Retinal pigment epithelial cell (primary cell): ENCODE measurements around the gene OSM.

Source experiments
- DNase-seq: peaks from one replicate; pipeline ENCODE4 v3.0.0-alpha.2; 2010; ENCODE audit warnings: low read depth
- H3K4me3 ChIP-seq: 2 replicates; pipeline ENCODE4 v1.5.1; 2011; ENCODE audit warnings: mild to moderate bottlenecking, low read length, control low read depth, moderate library complexity
- CTCF ChIP-seq: conservative IDR thresholded peaks from 2 replicates; pipeline ENCODE4 v1.5.1; 2011; ENCODE audit warnings: low read depth, low read length, control low read depth, inconsistent platforms

OSM gene

GRCh38 chr22:30288419-30289140 lies 21.9 kb upstream of the OSM start:
- TF ChIP-seq CTCF, result no peak
- DNase-seq, result no peak

DNA sequence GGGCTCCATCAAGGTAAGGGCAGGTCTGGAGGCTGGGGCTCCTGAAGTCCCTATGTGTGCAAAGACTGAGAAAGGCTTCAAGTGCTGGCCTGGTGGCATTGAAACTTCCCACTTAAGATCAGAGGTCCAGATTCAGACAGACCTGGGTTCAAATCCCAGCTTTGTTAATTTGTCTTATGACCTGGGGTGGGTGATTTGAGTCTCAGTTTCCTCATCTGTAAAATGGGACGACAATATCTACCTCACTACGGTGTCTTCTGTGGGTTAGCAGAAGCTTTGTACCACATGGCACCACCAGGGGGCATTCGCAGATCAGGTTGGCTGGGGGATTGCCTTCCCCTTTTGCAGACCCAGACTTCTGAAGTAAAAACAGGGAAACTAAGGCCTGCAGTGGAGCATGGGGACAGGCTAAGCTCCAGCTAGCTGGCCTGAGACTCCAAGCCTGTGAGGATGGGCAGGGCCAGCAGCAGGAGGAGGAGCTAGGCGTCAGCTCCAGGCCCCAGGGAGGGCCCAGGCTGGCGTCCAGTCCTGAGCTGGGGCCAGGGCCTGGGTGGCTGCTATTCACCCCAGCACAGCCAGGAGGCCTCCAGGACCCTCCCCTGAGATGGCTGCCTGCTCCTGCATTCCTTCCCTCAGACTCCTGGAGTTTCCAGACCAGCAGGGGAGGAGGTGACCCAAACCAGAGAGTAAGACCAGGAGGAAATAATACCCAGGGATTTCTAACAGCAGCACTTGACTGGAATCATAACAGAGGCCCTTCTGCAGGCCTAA lies 21.2 kb upstream of the OSM start:
- TF ChIP-seq CTCF, result peak; percentile 64
- peak overlapping the region; percentile 70 for H3K4me3 ChIP-seq
- DNase-seq, result peak; percentile 77

More at GRCh38 chr22:30288419-30289140, 21.9 kb upstream of the OSM start:
- peak overlapping the region; percentile 70 for H3K4me3 ChIP-seq

- no peak for DNase-seq
- TF ChIP-seq CTCF, result peak; percentile 90
Measured at GRCh38 chr22:30286813-30287647, 20.4 kb upstream of the OSM start.

GRCh38 chr22:30286331-30286730 lies 19.7 kb upstream of the OSM start:
- TF ChIP-seq CTCF, result no peak
- no peak for DNase-seq
- H3K4me3 ChIP-seq, result no peak overlapping the region

More at GRCh38 chr22:30286813-30287647, 20.4 kb upstream of the OSM start:
- H3K4me3 ChIP-seq, result no peak overlapping the region

- TF ChIP-seq CTCF, result no peak
- no peak for DNase-seq
- H3K4me3 ChIP-seq, result no peak overlapping the region
Measured at GRCh38 chr22:30285846-30286200, 19.2 kb upstream of the OSM start.

DNA sequence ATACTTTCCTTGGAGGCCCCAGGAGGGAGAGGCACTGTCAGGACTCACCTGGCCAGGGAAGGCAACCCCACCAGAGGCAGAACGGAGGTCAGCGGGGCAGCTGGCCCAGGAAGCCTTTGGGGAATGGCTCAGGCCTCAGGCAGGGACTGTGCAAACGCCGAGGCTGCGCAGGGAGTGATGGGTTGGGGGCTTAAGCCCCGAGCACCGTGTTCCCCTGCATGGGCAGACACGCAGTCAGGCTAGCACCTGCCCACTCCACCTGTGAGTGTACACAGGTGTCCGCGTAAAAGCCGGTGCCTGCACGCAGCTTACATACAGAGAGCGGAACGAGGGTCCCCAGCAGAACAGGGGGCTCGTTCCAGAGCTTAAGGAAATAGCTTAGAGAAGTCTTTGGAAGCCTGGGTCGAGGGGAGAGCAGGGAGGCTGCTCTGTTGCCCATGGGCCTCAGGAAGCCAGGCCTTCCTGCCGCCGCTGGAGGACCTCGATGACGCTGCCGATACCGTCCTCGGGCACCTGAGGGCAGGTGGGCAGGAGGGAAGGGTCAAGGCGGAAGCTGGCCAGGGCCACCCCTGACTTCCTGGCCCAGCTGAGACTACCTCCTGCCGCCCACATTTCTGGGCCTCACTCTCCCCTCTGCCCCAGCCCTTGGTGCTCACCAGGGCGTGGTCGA lies 18.7 kb upstream of the OSM start:
- no peak for DNase-seq
- no peak for TF ChIP-seq CTCF
- H3K4me3 ChIP-seq, result no peak overlapping the region
